HepG2 (cell line): ENCODE results near the gene OPRL1. TPM values are rescaled to one million over a fixed set of nuclear protein-coding genes. Genes with fewer than 3 reads are reported as not detected.

Source experiments
- HBP1 ChIP-seq: IDR thresholded peaks from 2 replicates; pipeline ENCODE4 v1.6.1; 2016; ENCODE audit warnings: low read depth, control low read depth
- KIAA2018 ChIP-seq: sonication (generic); formaldehyde crosslinking; IDR thresholded peaks from 2 replicates; pipeline ENCODE4 v1.5.0; 2020; ENCODE audit warnings: mild to moderate bottlenecking, missing genetic modification reagents, borderline replicate concordance
- POLR2G ChIP-seq: fragments of 200-400 bp; formaldehyde crosslinking; IDR thresholded peaks from 2 replicates; pipeline ENCODE4 v1.6.1; 2018; ENCODE audit warnings: mild to moderate bottlenecking, low read depth, low read length, moderate library complexity
- SIX1 ChIP-seq: sonication (generic); formaldehyde crosslinking; IDR thresholded peaks from 2 replicates; pipeline ENCODE4 v1.4.0; 2020; ENCODE audit warnings: missing genetic modification reagents, borderline replicate concordance
- SNAPC4 ChIP-seq: sonication (generic); formaldehyde crosslinking; IDR thresholded peaks from 2 replicates; pipeline ENCODE4 v1.4.0; 2020; ENCODE audit warnings: mild to moderate bottlenecking, missing genetic modification reagents
- STAG1 ChIP-seq: sonication (generic); formaldehyde crosslinking; IDR thresholded peaks from 2 replicates; pipeline ENCODE4 v1.4.0; 2020; ENCODE audit warnings: missing genetic modification reagents
- TRIM22 ChIP-seq: fragments of 450-650 bp; IDR thresholded peaks from 2 replicates; pipeline ENCODE4 v1.6.1; 2017
- ZBTB43 ChIP-seq: sonication (generic); formaldehyde crosslinking; conservative IDR thresholded peaks from 2 replicates; pipeline ENCODE4 v1.4.0; 2020; ENCODE audit warnings: missing genetic modification reagents
- ZNF34 ChIP-seq: sonication (generic); formaldehyde crosslinking; IDR thresholded peaks from 2 replicates; pipeline ENCODE4 v1.4.0; 2020; ENCODE audit warnings: mild to moderate bottlenecking, missing genetic modification reagents, borderline replicate concordance
- ZNF501 ChIP-seq: sonication (generic); formaldehyde crosslinking; IDR thresholded peaks from 2 replicates; pipeline ENCODE4 v1.5.1; 2020; ENCODE audit warnings: mild to moderate bottlenecking, moderate library complexity, missing genetic modification reagents
- polyA plus RNA-seq, 8 experiments: library from polyadenylated mRNA; depleted of rRNA in 3 of 8; stranded (reverse) in 7 of 8; unstranded in 1 of 8; fragments of >200 nt; fragmentation: Illumina TruSeq in 4 of 8; extraction: Trizol in 4 of 8; gene quantifications; 2 replicates each; pipeline versions ENCODE4 v1.2.1 to v1.2.3, GENCODE V29; 2011 to 2016; ENCODE audit warnings: low read depth in 4 of 8, missing spikeins in 1 of 8, mixed read lengths in 1 of 8; ENCODE audit not compliant: insufficient read depth in 1 of 8
- total RNA-seq, 5 experiments: library from RNA; depleted of rRNA; stranded (reverse); fragments of >200 nt; fragmentation: Illumina TruSeq; extraction: Trizol; gene quantifications; 2 replicates each; pipeline ENCODE4 v1.2.3, GENCODE V29; 2016; ENCODE audit warnings: low read depth in 1 of 5

The OPRL1 gene
- total and polyA plus RNA-seq, 2 of the 13 experiments (the other 11 are each of a cell fraction or from before 2014, with no cell fraction given), result 0.35 to 0.71 TPM

- TF ChIP-seq KIAA2018 (CRISPR knock-in tag), result no peak
- TF ChIP-seq SNAPC4 (CRISPR knock-in tag), result no peak
- TF ChIP-seq STAG1 (CRISPR knock-in tag), result peak; percentile 44; the same call in 1 of the 2 replicates
- no peak for TF ChIP-seq ZNF501 (CRISPR knock-in tag)
- no peak; the same call in 1 of the 2 replicates for TF ChIP-seq HBP1 (CRISPR knock-in tag)
- TF ChIP-seq ZNF34 (CRISPR knock-in tag), result no peak
- no peak for TF ChIP-seq SIX1 (CRISPR knock-in tag)
- peak; percentile 70 for TF ChIP-seq POLR2G
- no peak for TF ChIP-seq TRIM22
- no peak for TF ChIP-seq ZBTB43
These were observed 30.6 kb upstream of the OPRL1 start, which contains the start of gene SOX18 (continued) for GRCh38 chr20:64049060-64049877.
